Mesendoderm (in vitro differentiated cells): ENCODE data around the gene KLF15.

Experiments used
- DNase-seq: peaks from one replicate; pipeline ENCODE4 v3.0.0; 2013
- H2AK5ac ChIP-seq: 2 replicates; pipeline ENCODE4 v1.6.1; 2013; ENCODE audit warnings: low read length, inconsistent platforms
- H2BK120ac ChIP-seq: 2 replicates; pipeline ENCODE4 v1.6.1; 2013; ENCODE audit warnings: low read depth, mild to moderate bottlenecking, low read length, moderate library complexity, mixed read lengths
- H2BK15ac ChIP-seq: replicated peaks from 2 replicates; pipeline ENCODE4 v1.6.1; 2013; ENCODE audit warnings: low read depth, mild to moderate bottlenecking, moderate library complexity
- H2BK5ac ChIP-seq: 2 replicates; pipeline ENCODE4 v1.6.1; 2013; ENCODE audit warnings: low read length, inconsistent platforms
- H3K18ac ChIP-seq: 2 replicates; pipeline ENCODE4 v1.6.1; 2013; ENCODE audit warnings: mild to moderate bottlenecking, low read length, mixed read lengths
- H3K23ac ChIP-seq: one replicate; pipeline ENCODE4 v1.6.1; 2013; ENCODE audit warnings: low read length
- H3K27ac ChIP-seq: 2 replicates; pipeline ENCODE4 v1.5.1; 2013; ENCODE audit warnings: low read depth, mild to moderate bottlenecking, inconsistent platforms, low read length, moderate library complexity
- H3K27me3 ChIP-seq: 2 replicates; pipeline ENCODE4 v1.6.1; 2013; ENCODE audit warnings: low read length, control low read depth, mild to moderate bottlenecking, inconsistent platforms; ENCODE audit not compliant: insufficient read depth, poor library complexity
- H3K36me3 ChIP-seq: 2 replicates; pipeline ENCODE4 v1.6.1; 2013; ENCODE audit warnings: low read length, inconsistent platforms; ENCODE audit not compliant: control insufficient read depth, insufficient read depth
- H3K4ac ChIP-seq: one replicate; pipeline ENCODE4 v1.6.1; 2013; ENCODE audit warnings: low read depth, mild to moderate bottlenecking, low read length, moderate library complexity
- H3K4me1 ChIP-seq: 2 replicates; pipeline ENCODE4 v1.6.1; 2013; ENCODE audit warnings: low read depth, low read length, inconsistent platforms; ENCODE audit not compliant: control insufficient read depth
- H3K4me2 ChIP-seq: 2 replicates; pipeline ENCODE4 v1.6.1; 2013; ENCODE audit warnings: low read length
- H3K4me3 ChIP-seq: 2 replicates; pipeline ENCODE4 v1.5.1; 2013; ENCODE audit warnings: mild to moderate bottlenecking, low read length
- H3K56ac ChIP-seq: one replicate; pipeline ENCODE4 v1.6.1; 2013; ENCODE audit warnings: low read length
- H3K79me1 ChIP-seq: 2 replicates; pipeline ENCODE4 v1.6.1; 2013; ENCODE audit warnings: low read length, inconsistent platforms
- H3K79me2 ChIP-seq: 2 replicates; pipeline ENCODE4 v1.6.1; 2013; ENCODE audit warnings: mild to moderate bottlenecking, low read length; ENCODE audit not compliant: control insufficient read depth, insufficient read depth
- H3K9ac ChIP-seq: 2 replicates; pipeline ENCODE4 v1.6.1; 2013; ENCODE audit warnings: low read length, inconsistent platforms
- H4K5ac ChIP-seq: one replicate; pipeline ENCODE4 v1.6.1; 2013; ENCODE audit warnings: low read length
- H4K8ac ChIP-seq: one replicate; pipeline ENCODE4 v1.6.1; 2013; ENCODE audit warnings: low read depth, mild to moderate bottlenecking, control low read depth, low read length, moderate library complexity
- WGBS: extraction: QIAGEN DNeasy Blood & Tissue Kit; methylation state at CpG from one replicate; pipeline ENCODE4 v1.1.7; 2013; ENCODE audit warnings: low lambda C conversion rate, missing lambda C conversion rate; ENCODE audit not compliant: insufficient coverage; ENCODE audit errors: extremely low coverage; 5-methylcytosine and 5-hydroxymethylcytosine counted together

Gene KLF15

DNA sequence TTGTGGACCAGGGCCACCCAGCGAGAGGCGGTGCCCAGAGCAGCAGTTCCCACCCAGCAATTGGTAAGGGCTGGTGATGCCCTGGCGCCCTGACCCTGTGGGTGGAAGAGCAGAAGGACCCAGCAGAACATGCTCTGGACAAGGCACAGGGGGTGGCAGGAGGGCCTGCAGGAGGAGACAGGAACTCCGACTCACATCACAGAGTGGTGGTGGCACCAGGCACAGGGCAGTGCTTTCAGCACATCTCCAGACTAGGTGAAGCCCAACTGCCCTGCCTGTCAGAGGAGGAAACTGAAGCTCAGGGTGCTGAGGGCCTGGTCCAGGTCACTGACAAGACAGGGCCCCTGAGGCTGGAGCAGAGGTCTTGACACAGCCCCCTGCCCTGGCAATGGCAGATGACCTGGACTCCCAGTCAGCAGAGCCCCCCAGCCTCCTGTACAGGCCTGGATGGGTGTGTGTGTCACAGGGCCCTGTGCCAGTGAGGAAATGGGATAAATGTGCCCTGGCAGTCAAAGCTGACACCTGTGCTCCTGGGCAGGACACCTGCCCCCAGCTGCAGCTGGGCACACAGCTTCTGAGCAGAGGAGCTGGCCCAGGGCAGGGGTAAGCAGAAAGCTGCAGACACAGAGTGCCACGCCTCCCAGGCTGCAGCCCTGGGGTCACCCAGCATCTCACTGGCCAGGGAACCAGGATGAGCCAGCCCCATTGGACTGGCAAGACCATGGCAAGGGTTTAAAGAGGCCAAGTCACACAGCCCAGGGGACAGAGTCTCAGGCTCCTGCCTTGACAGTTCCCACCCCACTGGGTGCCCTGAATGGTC is 11.4 kb downstream of the KLF15 start:
- H3K4me2 ChIP-seq, result no peak overlapping the region
- DNase-seq, result no peak
- WGBS, result no CpG with 5 or more reads among the region's 5 CpGs

GRCh38 chr3:126345231-126345630 is 12.0 kb downstream of the KLF15 start:
- H3K4me2 ChIP-seq, result no peak overlapping the region
- H3K79me2 ChIP-seq, result no peaks in the 10 kb centered on the region
- no peak overlapping the region for H3K27ac ChIP-seq
- no peak for DNase-seq
- no peak overlapping the region for H3K23ac ChIP-seq
- no peak overlapping the region for H2BK120ac ChIP-seq
- H3K27me3 ChIP-seq, result no peaks in the 10 kb centered on the region
- H3K79me1 ChIP-seq, result no peaks in the 10 kb centered on the region
- no peak overlapping the region for H2BK15ac ChIP-seq
- no peak overlapping the region for H3K4ac ChIP-seq
- no peak overlapping the region for H3K4me3 ChIP-seq
- no peak overlapping the region for H3K9ac ChIP-seq
- no peaks in the 10 kb centered on the region for H3K36me3 ChIP-seq
- H3K18ac ChIP-seq, result no peak overlapping the region
- no peak overlapping the region for H4K5ac ChIP-seq
- no peak overlapping the region for H4K8ac ChIP-seq
- no peak overlapping the region for H2BK5ac ChIP-seq
- H3K56ac ChIP-seq, result no peak overlapping the region
- H2AK5ac ChIP-seq, result no peak overlapping the region
- H3K4me1 ChIP-seq, result no peaks in the 10 kb centered on the region
- no CpG with 5 or more reads among the region's 7 CpGs for WGBS

More for the DNA sequence above, 11.4 kb downstream of the KLF15 start:
- Histone ChIP-seq H3K23ac (no peak overlapping the region), H2BK15ac (no peak overlapping the region), H3K36me3 (no peaks in the 10 kb centered on the region), H4K5ac (no peak overlapping the region), H3K79me1 (no peaks in the 10 kb centered on the region), H3K18ac (no peak overlapping the region), H3K27me3 (no peaks in the 10 kb centered on the region), H3K9ac (no peak overlapping the region), H4K8ac (no peak overlapping the region), H2BK5ac (no peak overlapping the region), H3K4me1 (no peaks in the 10 kb centered on the region), H3K4ac (no peak overlapping the region), H3K56ac (no peak overlapping the region), H3K27ac (no peak overlapping the region), H2AK5ac (no peak overlapping the region), H3K79me2 (no peaks in the 10 kb centered on the region), H3K4me3 (no peak overlapping the region), H2BK120ac (no peak overlapping the region)

- no peaks in the 10 kb centered on the region for H3K4me1 ChIP-seq
- no peak overlapping the region for H3K23ac ChIP-seq
- H3K4me3 ChIP-seq, result no peak overlapping the region
- no peak overlapping the region for H2AK5ac ChIP-seq
- no peak overlapping the region for H3K56ac ChIP-seq
- H3K4ac ChIP-seq, result no peak overlapping the region
- H4K5ac ChIP-seq, result no peak overlapping the region
- no peak overlapping the region for H4K8ac ChIP-seq
- no peaks in the 10 kb centered on the region for H3K36me3 ChIP-seq
- H2BK120ac ChIP-seq, result no peak overlapping the region
- no peaks in the 10 kb centered on the region for H3K79me1 ChIP-seq
- H3K79me2 ChIP-seq, result no peaks in the 10 kb centered on the region
- WGBS, result no CpG with 5 or more reads among the region's 9 CpGs
- no peak overlapping the region for H2BK5ac ChIP-seq
- H3K4me2 ChIP-seq, result no peak overlapping the region
- no peaks in the 10 kb centered on the region for H3K27me3 ChIP-seq
- H3K9ac ChIP-seq, result no peak overlapping the region
- DNase-seq, result no peak
- no peak overlapping the region for H3K18ac ChIP-seq
- H2BK15ac ChIP-seq, result no peak overlapping the region
- no peak overlapping the region for H3K27ac ChIP-seq
Observed at GRCh38 chr3:126344380-126345041, 12.7 kb downstream of the KLF15 start.

- Histone ChIP-seq H3K18ac (no peak overlapping the region), H3K4me1 (no peaks in the 10 kb centered on the region), H3K79me2 (no peaks in the 10 kb centered on the region), H2BK15ac (no peak overlapping the region), H2BK5ac (no peak overlapping the region), H3K36me3 (no peaks in the 10 kb centered on the region), H3K4me2 (no peak overlapping the region), H3K9ac (no peak overlapping the region), H3K4ac (no peak overlapping the region), H3K56ac (no peak overlapping the region), H3K79me1 (no peaks in the 10 kb centered on the region), H3K27me3 (no peaks in the 10 kb centered on the region), H2BK120ac (no peak overlapping the region), H4K8ac (no peak overlapping the region), H3K4me3 (no peak overlapping the region), H3K27ac (no peak overlapping the region), H3K23ac (peak overlapping the region; percentile 45), H2AK5ac (no peak overlapping the region), H4K5ac (no peak overlapping the region)
- no CpG with 5 or more reads among the region's 32 CpGs for WGBS
- no peak for DNase-seq
Observed at GRCh38 chr3:126343649-126344035, 13.6 kb downstream of the KLF15 start.

GRCh38 chr3:126342991-126343648 is 14.1 kb downstream of the KLF15 start:
- H4K8ac ChIP-seq, result no peak overlapping the region
- no peak overlapping the region for H2BK15ac ChIP-seq
- H3K79me1 ChIP-seq, result no peaks in the 10 kb centered on the region
- no peak overlapping the region for H3K27ac ChIP-seq
- no peak overlapping the region for H4K5ac ChIP-seq
- DNase-seq, result peak; percentile 67
- H3K79me2 ChIP-seq, result no peaks in the 10 kb centered on the region
- no peak overlapping the region for H3K56ac ChIP-seq
- H3K4me1 ChIP-seq, result no peaks in the 10 kb centered on the region
- no peak overlapping the region for H2AK5ac ChIP-seq
- H3K4ac ChIP-seq, result no peak overlapping the region
- no peak overlapping the region for H3K4me2 ChIP-seq
- H3K9ac ChIP-seq, result no peak overlapping the region
- no peak overlapping the region for H2BK5ac ChIP-seq
- no peaks in the 10 kb centered on the region for H3K27me3 ChIP-seq
- no CpG with 5 or more reads among the region's 20 CpGs for WGBS
- no peak overlapping the region for H3K23ac ChIP-seq
- H3K4me3 ChIP-seq, result no peak overlapping the region
- no peak overlapping the region for H2BK120ac ChIP-seq
- H3K18ac ChIP-seq, result no peak overlapping the region
- H3K36me3 ChIP-seq, result no peaks in the 10 kb centered on the region
